WTC11 (cell line): ENCODE results near the gene PDZD7. TPM values are rescaled to one million over a fixed set of nuclear protein-coding genes. Genes with fewer than 3 reads are reported as not detected.

Experiments used
- ATAC-seq: fragments of 200-7000 bp; cut with Tn5 transposase; 2 replicates; pipeline ENCODE4 v1.10.0; 2021; ENCODE audit warnings: mild to moderate bottlenecking, moderate library complexity
- Bru-seq: library from RNA; stranded (reverse); fragments of 400-500 nt; gene quantifications from one replicate; lab custom pipeline; 2021; lab: Mats Ljungman, UMichigan
- CTCF ChIA-PET: fragments of 300-600 bp; sonication (Branson Sonifier 250); formaldehyde crosslinking; loops from one replicate; lab custom pipeline; 2021; ENCODE audit warnings: antibody characterized with exemption; lab: Charles Lee
- POLR2A ChIA-PET: fragments of 350-600 bp; sonication (Branson Sonifier 250); formaldehyde crosslinking; loops from one replicate; lab custom pipeline; 2021; ENCODE audit warnings: antibody characterized with exemption; lab: Charles Lee
- DNase-seq: peaks from one replicate; pipeline ENCODE4 v3.0.0; 2021; ENCODE audit warnings: low spot score
- H3K27ac Mint-ChIP-seq: 2 replicates; pipeline ENCODE4 v1.8.0; 2021; ENCODE audit warnings: mixed read lengths
- H3K27me3 Mint-ChIP-seq: 2 replicates; pipeline ENCODE4 v1.8.0; 2021; ENCODE audit warnings: low read depth, mild to moderate bottlenecking, moderate library complexity, mixed read lengths
- H3K36me3 Mint-ChIP-seq: 2 replicates; pipeline ENCODE4 v1.8.0; 2021; ENCODE audit warnings: mixed read lengths
- H3K4me1 Mint-ChIP-seq: 2 replicates; pipeline ENCODE4 v1.8.0; 2022; ENCODE audit warnings: mixed read lengths
- H3K4me3 Mint-ChIP-seq: 2 replicates; pipeline ENCODE4 v1.8.0; 2021; ENCODE audit warnings: mild to moderate bottlenecking, moderate library complexity, mixed read lengths
- H3K9me3 Mint-ChIP-seq: 2 replicates; pipeline ENCODE4 v1.8.0; 2021; ENCODE audit warnings: mixed read lengths
- ATF3 ChIP-seq: sonication (generic); formaldehyde crosslinking; conservative IDR thresholded peaks from 2 replicates; pipeline ENCODE4 v1.8.1; 2022; ENCODE audit warnings: mild to moderate bottlenecking, missing genetic modification reagents
- ESRRA ChIP-seq: sonication (generic); formaldehyde crosslinking; IDR thresholded peaks from 2 replicates; pipeline ENCODE4 v1.8.1; 2022; ENCODE audit warnings: mild to moderate bottlenecking, missing genetic modification reagents, borderline replicate concordance
- ETV6 ChIP-seq: sonication (generic); formaldehyde crosslinking; IDR thresholded peaks from 2 replicates; pipeline ENCODE4 v1.8.1; 2022; ENCODE audit warnings: mild to moderate bottlenecking, missing genetic modification reagents
- HMGXB4 ChIP-seq: sonication (generic); formaldehyde crosslinking; IDR thresholded peaks from 2 replicates; pipeline ENCODE4 v1.8.1; 2023; ENCODE audit warnings: mild to moderate bottlenecking, moderate library complexity, missing genetic modification reagents
- NFYB ChIP-seq: sonication (generic); formaldehyde crosslinking; conservative IDR thresholded peaks from 2 replicates; pipeline ENCODE4 v1.8.0; 2022; ENCODE audit warnings: low read depth, missing genetic modification reagents
- PRDM15 ChIP-seq: sonication (generic); formaldehyde crosslinking; IDR thresholded peaks from 2 replicates; pipeline ENCODE4 v1.8.0; 2022; ENCODE audit warnings: missing genetic modification reagents
- SP1 ChIP-seq: sonication (generic); formaldehyde crosslinking; conservative IDR thresholded peaks from 2 replicates; pipeline ENCODE4 v1.8.1; 2022; ENCODE audit warnings: missing genetic modification reagents
- TCF7 ChIP-seq: sonication (generic); formaldehyde crosslinking; IDR thresholded peaks from 2 replicates; pipeline ENCODE4 v1.8.0; 2022; ENCODE audit warnings: mild to moderate bottlenecking, low read depth, missing genetic modification reagents, moderate library complexity
- ZNF138 ChIP-seq: sonication (generic); formaldehyde crosslinking; conservative IDR thresholded peaks from 2 replicates; pipeline ENCODE4 v1.8.1; 2022; ENCODE audit warnings: mild to moderate bottlenecking, moderate library complexity, missing genetic modification reagents
- ZNF263 ChIP-seq: sonication (generic); formaldehyde crosslinking; IDR thresholded peaks from 2 replicates; pipeline ENCODE4 v1.8.1; 2022; ENCODE audit warnings: low read depth, mild to moderate bottlenecking, moderate library complexity, missing genetic modification reagents
- ZNF396 ChIP-seq: fragments of 250-450 bp; sonication (Bioruptor Pico); IDR thresholded peaks from 2 replicates; pipeline ENCODE4 v1.8.0; 2021; ENCODE audit warnings: mild to moderate bottlenecking, moderate library complexity, borderline replicate concordance
- ZNF423 ChIP-seq: fragments of 250-450 bp; sonication (Bioruptor Pico); IDR thresholded peaks from 2 replicates; pipeline ENCODE4 v2.1.2; 2022; ENCODE audit warnings: mild to moderate bottlenecking, moderate library complexity
- ZNF532 ChIP-seq: fragments of 250-450 bp; sonication (Bioruptor Pico); IDR thresholded peaks from 2 replicates; pipeline ENCODE4 v1.9.0; 2021; ENCODE audit warnings: mild to moderate bottlenecking, borderline replicate concordance
- long read RNA-seq, 3 experiments: library from RNA in 1 of 3; library from capped mRNA in 1 of 3; library from polyadenylated mRNA in 1 of 3; unstranded in 2 of 3; stranded (forward) in 1 of 3; transcript quantifications; one replicate each; pipeline ENCODE4 v2.0.0, GENCODE V29; 2021
- total RNA-seq: library from RNA; stranded (reverse); gene quantifications from 3 replicates; pipeline ENCODE4 v1.2.3, GENCODE V29; 2021
- TF ChIP-seq, protein P1 (sequence below): sonication (generic); formaldehyde crosslinking; IDR thresholded peaks from 2 replicates; pipeline ENCODE4 v1.8.1; 2023; ENCODE audit warnings: mild to moderate bottlenecking, missing genetic modification reagents, borderline replicate concordance
- TF ChIP-seq, protein P2 (sequence below): sonication (generic); formaldehyde crosslinking; IDR thresholded peaks from 2 replicates; pipeline ENCODE4 v1.8.0; 2023; ENCODE audit warnings: mild to moderate bottlenecking, missing genetic modification reagents

The PDZD7 gene
- total RNA-seq (1.9 to 2.7 TPM (median 2.6 TPM) in 3 replicates), Bru-seq, nascent RNA (percentile 31 among the genes with signal in this experiment)
- long read RNA-seq, experiment 1, full-length matches to known transcripts: 6 of 11 reads
- long read RNA-seq, experiment 1, partial matches to known transcripts: 1 of 11 reads
- long read RNA-seq, experiment 1, other reads (novel, unspliced or antisense): 4 of 11 reads
- long read RNA-seq, experiment 2, partial matches to known transcripts: 0 of 1 reads
- long read RNA-seq, experiment 2, other reads (novel, unspliced or antisense): 0 of 1 reads
- long read RNA-seq, experiment 3, partial matches to known transcripts: 1 of 1 reads
- long read RNA-seq, experiment 3, other reads (novel, unspliced or antisense): 0 of 1 reads

- peaks cover 36% of the 10 kb centered on the region for H3K4me1 Mint-ChIP-seq
- ChIA-PET POLR2A (interaction anchor here (0.7 to 1.9 kb wide), 4 partner anchors 12 to 35 kb away, joined by 3 to 10 read pairs (median 4); no protein-coding TSS in a partner anchor), CTCF (interaction anchor here (0.6 to 6.9 kb wide), 30 partner anchors 9 to 469 kb away, joined by 3 to 219 read pairs (median 4); partner anchors contain the start of genes KAZALD1, LZTS2, MRPL43 and SEMA4G)
- peak; percentile 97 for DNase-seq
- peak within 1 kb of the TSS; percentile 75 for H3K4me3 Mint-ChIP-seq
- H3K9me3 Mint-ChIP-seq: no peaks in the 10 kb centered on the region
- ATAC-seq: peak; percentile 88
- H3K27ac Mint-ChIP-seq: no peak within 1 kb of the TSS
- no peaks in the 10 kb centered on the region for H3K36me3 Mint-ChIP-seq
- TF ChIP-seq, protein P1, sequence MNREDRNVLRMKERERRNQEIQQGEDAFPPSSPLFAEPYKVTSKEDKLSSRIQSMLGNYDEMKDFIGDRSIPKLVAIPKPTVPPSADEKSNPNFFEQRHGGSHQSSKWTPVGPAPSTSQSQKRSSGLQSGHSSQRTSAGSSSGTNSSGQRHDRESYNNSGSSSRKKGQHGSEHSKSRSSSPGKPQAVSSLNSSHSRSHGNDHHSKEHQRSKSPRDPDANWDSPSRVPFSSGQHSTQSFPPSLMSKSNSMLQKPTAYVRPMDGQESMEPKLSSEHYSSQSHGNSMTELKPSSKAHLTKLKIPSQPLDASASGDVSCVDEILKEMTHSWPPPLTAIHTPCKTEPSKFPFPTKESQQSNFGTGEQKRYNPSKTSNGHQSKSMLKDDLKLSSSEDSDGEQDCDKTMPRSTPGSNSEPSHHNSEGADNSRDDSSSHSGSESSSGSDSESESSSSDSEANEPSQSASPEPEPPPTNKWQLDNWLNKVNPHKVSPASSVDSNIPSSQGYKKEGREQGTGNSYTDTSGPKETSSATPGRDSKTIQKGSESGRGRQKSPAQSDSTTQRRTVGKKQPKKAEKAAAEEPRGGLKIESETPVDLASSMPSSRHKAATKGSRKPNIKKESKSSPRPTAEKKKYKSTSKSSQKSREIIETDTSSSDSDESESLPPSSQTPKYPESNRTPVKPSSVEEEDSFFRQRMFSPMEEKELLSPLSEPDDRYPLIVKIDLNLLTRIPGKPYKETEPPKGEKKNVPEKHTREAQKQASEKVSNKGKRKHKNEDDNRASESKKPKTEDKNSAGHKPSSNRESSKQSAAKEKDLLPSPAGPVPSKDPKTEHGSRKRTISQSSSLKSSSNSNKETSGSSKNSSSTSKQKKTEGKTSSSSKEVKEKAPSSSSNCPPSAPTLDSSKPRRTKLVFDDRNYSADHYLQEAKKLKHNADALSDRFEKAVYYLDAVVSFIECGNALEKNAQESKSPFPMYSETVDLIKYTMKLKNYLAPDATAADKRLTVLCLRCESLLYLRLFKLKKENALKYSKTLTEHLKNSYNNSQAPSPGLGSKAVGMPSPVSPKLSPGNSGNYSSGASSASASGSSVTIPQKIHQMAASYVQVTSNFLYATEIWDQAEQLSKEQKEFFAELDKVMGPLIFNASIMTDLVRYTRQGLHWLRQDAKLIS (CRISPR knock-in tag): no peak
- TF ChIP-seq HMGXB4 (CRISPR knock-in tag) (no peak), ZNF396 (CRISPR knock-in tag) (no peak), TCF7 (CRISPR knock-in tag) (no peak), NFYB (peak; percentile 99), ZNF138 (CRISPR knock-in tag) (no peak), SP1 (CRISPR knock-in tag) (peak; percentile 73), ZNF532 (no peak), ESRRA (no peak), ETV6 (CRISPR knock-in tag) (peak; percentile 16; the same call in 1 of the 2 replicates), ZNF423 (CRISPR knock-in tag) (no peak)
- TF ChIP-seq, all 79 proteins: peak for 3
- H3K27me3 Mint-ChIP-seq: peaks cover 55% of the 10 kb centered on the region
Observed at GRCh38 chr10:101031128-101031795, at the start of gene PDZD7, which contains the start of gene SFXN3. Gene PDZD7 (minus strand): TSS chr10:101031129. CDS start chr10:101030219, 910 bp downstream. Gene SFXN3 (plus strand): TSS chr10:101031234. CDS start chr10:101034695, 3,461 bp downstream.

DNA sequence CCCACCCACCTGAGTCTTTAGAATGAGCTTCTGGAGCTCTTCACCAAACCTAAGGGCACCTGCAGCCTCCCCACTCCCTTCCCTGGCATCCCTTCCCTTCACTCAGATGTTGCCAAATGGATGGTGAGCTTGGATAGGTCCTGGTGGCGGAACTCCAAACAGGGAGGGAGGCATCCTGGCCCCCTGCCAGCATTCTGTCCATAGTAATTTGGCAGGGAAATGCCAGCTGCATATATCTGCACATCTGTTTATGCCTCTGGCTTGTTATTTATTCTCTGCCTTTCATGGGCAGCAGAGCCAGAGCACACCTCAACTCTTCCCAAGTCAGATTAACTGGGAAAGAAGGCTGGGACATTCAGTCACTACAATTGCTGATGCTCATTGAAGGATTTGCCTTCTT is 48.9 kb upstream of the PDZD7 start:
- Mint-ChIP-seq H3K27me3 (peaks cover 69% of the 10 kb centered on the region), H3K4me3 (no peak overlapping the region), H3K36me3 (no peaks in the 10 kb centered on the region), H3K9me3 (no peaks in the 10 kb centered on the region), H3K27ac (no peak overlapping the region), H3K4me1 (peaks cover 14% of the 10 kb centered on the region)
- DNase-seq (no peak), ATAC-seq (no peak)
- POLR2A ChIA-PET: no interaction called here
- CTCF ChIA-PET: interaction anchor here (1.2 to 2.8 kb wide), 5 partner anchors 13 to 62 kb away, joined by 4 to 10 read pairs (median 7); partner anchors contain the start of gene KAZALD1
- no peak for TF ChIP-seq PRDM15 (CRISPR knock-in tag)
- no peak for TF ChIP-seq ZNF263 (CRISPR knock-in tag)
- no peak for TF ChIP-seq ATF3
- TF ChIP-seq, protein P2, sequence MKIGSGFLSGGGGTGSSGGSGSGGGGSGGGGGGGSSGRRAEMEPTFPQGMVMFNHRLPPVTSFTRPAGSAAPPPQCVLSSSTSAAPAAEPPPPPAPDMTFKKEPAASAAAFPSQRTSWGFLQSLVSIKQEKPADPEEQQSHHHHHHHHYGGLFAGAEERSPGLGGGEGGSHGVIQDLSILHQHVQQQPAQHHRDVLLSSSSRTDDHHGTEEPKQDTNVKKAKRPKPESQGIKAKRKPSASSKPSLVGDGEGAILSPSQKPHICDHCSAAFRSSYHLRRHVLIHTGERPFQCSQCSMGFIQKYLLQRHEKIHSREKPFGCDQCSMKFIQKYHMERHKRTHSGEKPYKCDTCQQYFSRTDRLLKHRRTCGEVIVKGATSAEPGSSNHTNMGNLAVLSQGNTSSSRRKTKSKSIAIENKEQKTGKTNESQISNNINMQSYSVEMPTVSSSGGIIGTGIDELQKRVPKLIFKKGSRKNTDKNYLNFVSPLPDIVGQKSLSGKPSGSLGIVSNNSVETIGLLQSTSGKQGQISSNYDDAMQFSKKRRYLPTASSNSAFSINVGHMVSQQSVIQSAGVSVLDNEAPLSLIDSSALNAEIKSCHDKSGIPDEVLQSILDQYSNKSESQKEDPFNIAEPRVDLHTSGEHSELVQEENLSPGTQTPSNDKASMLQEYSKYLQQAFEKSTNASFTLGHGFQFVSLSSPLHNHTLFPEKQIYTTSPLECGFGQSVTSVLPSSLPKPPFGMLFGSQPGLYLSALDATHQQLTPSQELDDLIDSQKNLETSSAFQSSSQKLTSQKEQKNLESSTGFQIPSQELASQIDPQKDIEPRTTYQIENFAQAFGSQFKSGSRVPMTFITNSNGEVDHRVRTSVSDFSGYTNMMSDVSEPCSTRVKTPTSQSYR (CRISPR knock-in tag): no peak
